C4-2B (cell line): ENCODE measurements around the gene MRPL14.

Experiments used
- H3K27ac ChIP-seq: fragments of 450-650 bp; 2 replicates; pipeline ENCODE4 v1.5.1; 2017
- CTCF ChIP-seq: fragments of 450-650 bp; conservative IDR thresholded peaks from 2 replicates; pipeline ENCODE4 v1.5.1; 2017; ENCODE audit warnings: mild to moderate bottlenecking
- ZFX ChIP-seq: fragments of 450-650 bp; IDR thresholded peaks from 2 replicates; pipeline ENCODE4 v1.6.1; 2017

The MRPL14 gene

GRCh38 chr6:44120692-44121443, 6.4 kb downstream of the MRPL14 start:
- H3K27ac ChIP-seq, result no peak overlapping the region
- no peak for TF ChIP-seq ZFX
- TF ChIP-seq CTCF, result no peak

GRCh38 chr6:44119704-44120262, 7.5 kb downstream of the MRPL14 start:
- no peak overlapping the region for H3K27ac ChIP-seq
- no peak for TF ChIP-seq CTCF
- no peak for TF ChIP-seq ZFX

DNA sequence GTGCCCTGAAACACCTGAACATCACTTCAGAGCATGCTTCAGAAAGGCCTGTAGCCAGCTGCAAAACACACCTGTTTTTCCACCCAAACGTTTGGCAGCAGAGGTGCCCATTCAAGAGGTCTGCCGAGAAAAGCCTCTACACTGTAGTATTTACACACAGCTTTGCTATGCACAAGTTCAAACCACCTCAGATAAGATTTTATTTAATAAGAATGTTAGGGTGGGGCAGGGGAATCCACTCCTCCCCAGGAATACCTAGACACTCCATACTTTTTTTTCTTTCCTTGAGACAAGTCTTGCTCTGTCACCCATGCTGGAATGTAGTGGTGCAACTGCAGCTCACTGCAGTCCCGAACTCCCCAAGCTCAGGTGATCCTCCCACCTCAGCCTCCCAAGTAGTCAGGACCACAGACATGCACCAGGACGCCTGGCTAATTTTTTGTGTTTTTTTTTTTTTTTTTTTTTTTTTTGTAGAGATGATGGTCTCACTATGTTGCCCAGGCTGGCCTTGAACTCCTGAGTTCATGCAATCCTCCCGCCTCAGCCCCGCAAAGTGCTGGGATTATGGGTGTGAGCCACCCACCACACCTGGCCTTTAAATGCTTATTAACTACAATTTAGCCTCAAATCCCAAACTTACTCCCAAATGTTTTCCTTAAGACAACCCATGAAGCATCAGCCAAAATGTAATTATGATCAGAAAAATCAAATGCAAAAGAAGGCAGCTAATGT, 9.7 kb downstream of the MRPL14 start:
- H3K27ac ChIP-seq, result no peak overlapping the region
- TF ChIP-seq CTCF (no peak), ZFX (no peak)

DNA sequence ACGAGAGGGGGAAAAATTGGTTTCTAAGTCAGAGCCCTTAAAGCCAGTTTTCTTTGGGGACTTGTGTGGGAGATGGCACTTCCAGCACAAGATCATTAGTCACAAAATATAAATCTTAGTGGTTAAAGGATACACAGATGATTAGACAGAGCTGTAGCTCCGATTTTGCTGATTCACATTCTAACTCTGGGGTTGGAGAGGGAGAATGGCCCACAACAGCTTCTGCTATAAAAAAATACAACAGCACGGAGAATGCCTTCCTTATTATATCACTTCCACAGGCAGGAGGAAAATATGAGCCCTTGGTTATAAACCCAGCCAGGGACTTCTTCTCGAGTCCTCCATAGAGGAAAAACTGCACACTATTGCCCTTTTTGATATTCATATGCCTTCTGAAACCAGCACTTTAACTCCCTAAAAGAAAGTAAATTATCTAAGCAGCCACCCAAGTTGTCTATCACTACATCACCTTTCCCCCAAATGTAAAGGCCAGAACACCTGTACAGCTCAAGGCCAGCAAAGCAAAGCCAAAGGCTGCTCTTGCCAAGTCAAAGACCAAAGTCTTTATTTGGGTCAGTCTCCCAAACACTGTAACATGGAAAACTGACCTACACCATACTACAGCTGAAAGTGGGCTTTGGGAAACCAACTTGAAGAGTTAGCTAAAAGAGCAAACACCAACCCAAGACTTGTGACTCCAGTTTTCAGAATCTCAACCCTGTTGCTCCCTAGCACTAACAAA, 10.4 kb downstream of the MRPL14 start:
- no peak overlapping the region for H3K27ac ChIP-seq
- TF ChIP-seq CTCF (no peak), ZFX (no peak)

DNA sequence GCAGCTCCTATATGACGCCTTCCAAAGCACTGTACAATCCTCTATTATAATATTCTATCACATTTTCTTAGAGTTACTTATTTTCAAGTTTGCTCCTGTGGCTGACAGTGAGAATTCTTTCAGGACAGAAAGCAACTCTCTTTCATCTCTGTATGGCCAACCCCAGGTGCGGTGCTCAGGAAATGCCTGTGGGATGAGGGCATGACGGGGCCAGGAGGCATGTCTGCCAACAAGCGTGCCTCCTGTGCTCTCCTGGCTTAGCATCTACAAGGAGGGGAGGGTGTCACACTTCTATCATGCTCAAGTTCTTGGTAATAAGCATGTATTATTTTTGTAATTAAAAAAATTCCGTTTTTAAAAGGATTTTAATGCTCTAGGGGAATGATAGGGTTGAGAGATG, 11.4 kb downstream of the MRPL14 start:
- TF ChIP-seq ZFX, result no peak
- no peak for TF ChIP-seq CTCF
- no peak overlapping the region for H3K27ac ChIP-seq

DNA sequence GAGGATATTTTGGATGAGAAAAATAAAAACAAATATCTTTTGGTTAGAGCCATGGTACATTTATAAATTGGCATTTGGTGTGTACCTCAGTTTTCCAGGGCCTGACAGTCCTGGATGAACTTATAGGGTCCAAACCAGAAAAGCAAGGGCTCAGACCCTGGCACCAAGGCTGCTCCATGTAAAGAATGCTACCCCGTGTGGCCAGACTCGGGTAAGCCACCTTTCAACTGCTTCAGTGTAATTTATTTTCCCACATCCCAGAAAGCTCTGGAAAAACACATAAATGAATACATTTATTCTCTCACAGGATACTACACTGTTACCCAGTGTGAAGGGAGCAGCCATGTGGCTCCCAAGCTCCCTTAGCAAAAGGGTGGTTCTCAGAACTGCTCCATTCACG, 13.8 kb downstream of the MRPL14 start:
- H3K27ac ChIP-seq, result no peak overlapping the region
- TF ChIP-seq CTCF (no peak; the same call in 1 of the 2 replicates), ZFX (no peak)
